ENCODE results near the gene ZDHHC11B.

ZDHHC11B gene

GRCh38 chr5:675111-675870 lies 109.2 kb downstream of the ZDHHC11B start:
- no peak overlapping the region for H3K4me3 ChIP-seq (ENCODE audit: low read depth, low read length)
- TF ChIP-seq CTCF (IDR thresholded peaks at IDR 0.05; ENCODE audit: low read depth, low read length, missing control alignments) = no peak
- no peak for DNase-seq (ENCODE audit: low read depth)

GRCh38 chr5:674630-675011 lies 109.9 kb downstream of the ZDHHC11B start:
- no peak for DNase-seq (ENCODE audit: low read depth)
- no peak overlapping the region for H3K4me3 ChIP-seq (ENCODE audit: low read depth, low read length)
- TF ChIP-seq CTCF (IDR thresholded peaks at IDR 0.05; ENCODE audit: low read depth, low read length, missing control alignments) = no peak

- H3K4me3 ChIP-seq (ENCODE audit: low read depth, low read length) = no peak overlapping the region
- no peak for DNase-seq (ENCODE audit: low read depth)
- TF ChIP-seq CTCF (IDR thresholded peaks at IDR 0.05; ENCODE audit: low read depth, low read length, missing control alignments) = no peak
Measured at GRCh38 chr5:673831-674629, 110.5 kb downstream of the ZDHHC11B start.

DNA sequence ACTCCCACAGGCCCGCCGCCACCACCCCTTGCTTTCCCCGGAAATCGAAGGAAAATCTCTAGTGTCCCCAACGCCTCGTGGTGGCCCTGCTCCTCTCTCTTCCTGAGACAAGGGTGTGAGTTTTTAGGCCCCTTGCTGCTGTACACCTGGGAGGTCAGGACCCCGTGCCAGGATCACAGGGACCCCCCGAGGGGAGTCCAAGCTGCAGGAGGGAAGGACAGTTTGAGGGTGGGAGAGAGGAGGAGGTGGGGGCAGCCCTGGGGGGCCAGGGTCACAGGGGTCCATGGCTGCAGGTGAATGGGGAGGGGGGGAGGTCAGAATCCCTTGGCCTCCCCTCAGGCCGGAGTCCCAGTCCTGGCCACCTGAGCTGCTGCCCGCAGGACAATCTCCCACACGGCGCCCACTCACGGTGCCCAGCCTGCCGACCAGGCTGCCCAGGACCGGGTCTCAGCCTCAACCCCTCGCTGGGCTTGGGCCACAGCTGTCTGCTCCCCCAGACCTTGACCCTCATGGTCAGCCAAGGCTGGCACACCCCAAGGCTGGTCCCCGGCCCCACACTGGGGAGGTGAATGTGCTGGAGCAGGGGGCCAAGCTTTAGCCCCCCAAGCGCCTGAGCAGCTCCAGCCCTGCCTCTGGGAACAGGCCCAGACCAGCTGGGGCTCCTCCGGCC lies 111.2 kb downstream of the ZDHHC11B start:
- DNase-seq (ENCODE audit: low read depth) = no peak
- TF ChIP-seq CTCF (IDR thresholded peaks at IDR 0.05; ENCODE audit: low read depth, low read length, missing control alignments) = no peak
- H3K4me3 ChIP-seq (ENCODE audit: low read depth, low read length) = no peak overlapping the region

- TF ChIP-seq CTCF (IDR thresholded peaks at IDR 0.05; ENCODE audit: low read depth, low read length, missing control alignments) = no peak
- no peak overlapping the region for H3K4me3 ChIP-seq (ENCODE audit: low read depth, low read length)
- no peak for DNase-seq (ENCODE audit: low read depth)
Measured at GRCh38 chr5:672329-673160, 112.0 kb downstream of the ZDHHC11B start.

Data from GM12864 (cell line).